ENCODE results near the gene PTPRN2. TPM values are rescaled to one million over a fixed set of nuclear protein-coding genes. Genes with fewer than 3 reads are reported as not detected.

The PTPRN2 gene
- total and polyA plus RNA-seq, 2 donors (not counting 3 experiments of a cell fraction or from before 2014, with no cell fraction given): 0.62 to 0.88 TPM

DNA sequence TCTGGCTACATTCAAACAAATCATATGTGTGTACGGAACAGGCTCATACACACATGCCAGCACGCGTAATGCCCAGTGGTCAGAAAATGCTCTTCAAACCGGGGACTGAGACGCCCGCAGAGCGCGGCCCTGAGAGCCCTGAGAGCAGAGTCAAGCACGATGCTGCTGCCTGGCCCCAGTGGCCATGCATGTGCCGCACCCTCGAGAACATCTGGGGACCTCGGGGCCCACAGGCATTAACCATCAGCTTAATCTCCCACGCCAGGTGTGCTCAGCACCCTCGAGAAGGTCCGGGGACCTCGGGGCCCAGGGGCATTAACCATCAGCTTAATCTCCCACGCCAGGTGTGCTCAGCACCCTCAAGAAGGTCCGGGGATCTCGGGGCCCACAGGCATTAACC is 163.1 kb downstream of the PTPRN2 start:
- Histone ChIP-seq H3K79me2 (ENCODE audit: control insufficient read depth, insufficient read depth, low read length) (no peaks in the 10 kb centered on the region), H3K4me3 (replicated peaks in 1 of 3; ENCODE audit: insufficient read depth in 1 of 3, low read depth in 1 of 3, low read length in 3 of 3) (no peak overlapping the region), H3K9ac (replicated peaks; ENCODE audit: extremely low read depth, insufficient read depth, low read length) (no peak overlapping the region), H3K4me1 (ENCODE audit: control insufficient read depth, extremely low read depth, insufficient read depth, low read length) (no peaks in the 10 kb centered on the region), H3K27me3 (ENCODE audit: control insufficient read depth in 2 of 2, insufficient read depth in 2 of 2, low read length in 2 of 2) (no peaks in the 10 kb centered on the region), H3K4me2 (ENCODE audit: insufficient read depth, low read length) (no peak overlapping the region), H4K20me1 (replicated peaks; ENCODE audit: control insufficient read depth, extremely low read depth, insufficient read depth, low read length) (no peaks in the 10 kb centered on the region), H2AFZ (ENCODE audit: low read depth, low read length) (no peak overlapping the region), H3K9me3 (replicated peaks; ENCODE audit: control insufficient read depth, insufficient read depth, low read length) (peaks cover 9% of the 10 kb centered on the region), H3K9me1 (replicated peaks; ENCODE audit: control insufficient read depth, extremely low read depth, insufficient read depth, low read length) (no peaks in the 10 kb centered on the region), H3K36me3 (ENCODE audit: control insufficient read depth in 2 of 2, extremely low read depth in 1 of 2, insufficient read depth in 2 of 2, low read length in 2 of 2) (no peaks in the 10 kb centered on the region), H3K27ac (ENCODE audit: insufficient read depth, low read depth, low read length) (no peak overlapping the region)
- CTCF ChIA-PET: no interaction called here
- DNase-seq (ENCODE audit: low read depth, low spot score): no peak
- FAIRE-seq: no peak
- no TSS peak for BruUV-seq (replicated peaks)
- dilution Hi-C loops (cut with MboI; ENCODE audit: extremely low pct_ligation_motif_present, low sequenced_read_pairs): no loop called here
- POLR2A ChIA-PET: no interaction called here
- intact Hi-C loops (cut with micrococcal nuclease): no loop called here
- TF ChIP-seq GATA2 (IDR thresholded peaks at IDR 0.05; ENCODE audit: insufficient read depth, insufficient read length, low read depth, low read length) (no peak), MYC (IDR thresholded peaks at IDR 0.05; ENCODE audit: low read depth, low read length) (no peak), EZH2 (IDR thresholded peaks at IDR 0.05; ENCODE audit: borderline replicate concordance, low read depth, low read length, severe bottlenecking) (no peak), POLR2A (IDR thresholded peaks at IDR 0.05; ENCODE audit: low read depth, low read length) (no peak), JUN (IDR thresholded peaks at IDR 0.05; ENCODE audit: borderline replicate concordance, insufficient read depth, insufficient read length, low read depth) (no peak), POLR2AphosphoS5 (IDR thresholded peaks at IDR 0.05; ENCODE audit: insufficient read depth, low read depth, low read length) (no peak), FOS (IDR thresholded peaks at IDR 0.05; ENCODE audit: borderline replicate concordance, insufficient read depth, low read length) (no peak)
- TF ChIP-seq, protein P1, sequence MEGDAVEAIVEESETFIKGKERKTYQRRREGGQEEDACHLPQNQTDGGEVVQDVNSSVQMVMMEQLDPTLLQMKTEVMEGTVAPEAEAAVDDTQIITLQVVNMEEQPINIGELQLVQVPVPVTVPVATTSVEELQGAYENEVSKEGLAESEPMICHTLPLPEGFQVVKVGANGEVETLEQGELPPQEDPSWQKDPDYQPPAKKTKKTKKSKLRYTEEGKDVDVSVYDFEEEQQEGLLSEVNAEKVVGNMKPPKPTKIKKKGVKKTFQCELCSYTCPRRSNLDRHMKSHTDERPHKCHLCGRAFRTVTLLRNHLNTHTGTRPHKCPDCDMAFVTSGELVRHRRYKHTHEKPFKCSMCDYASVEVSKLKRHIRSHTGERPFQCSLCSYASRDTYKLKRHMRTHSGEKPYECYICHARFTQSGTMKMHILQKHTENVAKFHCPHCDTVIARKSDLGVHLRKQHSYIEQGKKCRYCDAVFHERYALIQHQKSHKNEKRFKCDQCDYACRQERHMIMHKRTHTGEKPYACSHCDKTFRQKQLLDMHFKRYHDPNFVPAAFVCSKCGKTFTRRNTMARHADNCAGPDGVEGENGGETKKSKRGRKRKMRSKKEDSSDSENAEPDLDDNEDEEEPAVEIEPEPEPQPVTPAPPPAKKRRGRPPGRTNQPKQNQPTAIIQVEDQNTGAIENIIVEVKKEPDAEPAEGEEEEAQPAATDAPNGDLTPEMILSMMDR (IDR thresholded peaks at IDR 0.05; ENCODE audit: extremely low read depth in 1 of 2, insufficient read depth in 1 of 2, low read depth in 1 of 2, low read length in 2 of 2): no peak
- TF ChIP-seq, protein P2, sequence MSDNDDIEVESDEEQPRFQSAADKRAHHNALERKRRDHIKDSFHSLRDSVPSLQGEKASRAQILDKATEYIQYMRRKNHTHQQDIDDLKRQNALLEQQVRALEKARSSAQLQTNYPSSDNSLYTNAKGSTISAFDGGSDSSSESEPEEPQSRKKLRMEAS (IDR thresholded peaks at IDR 0.05; ENCODE audit: insufficient read depth, insufficient read length): no peak

Measured in endothelial cell of umbilical vein (primary cell).